K562 (cell line): ENCODE data around the gene SOCS6. TPM values are rescaled to one million over a fixed set of nuclear protein-coding genes. Genes with fewer than 3 reads are reported as not detected.

Source experiments
- ATAC-seq: fragments of 200-7000 bp; cut with Tn5 transposase; 3 replicates; pipeline ENCODE4 v1.9.1; 2020; ENCODE audit warnings: moderate library complexity
- BruUV-seq: library from RNA; stranded (reverse); fragments of 400-500 nt; replicated peaks from 2 replicates; lab custom pipeline; 2021; lab: Mats Ljungman, UMichigan
- CTCF ChIA-PET: fragments of 300-600 bp; formaldehyde crosslinking; extraction: SDS; loops from one replicate; lab custom pipeline; 2021; ENCODE audit warnings: low intra/inter-chr PET ratio; lab: Yijun Ruan, JAX
- POLR2A ChIA-PET: fragments of 300-600, 350-650 bp; sonication (Branson Sonifier 250); formaldehyde crosslinking; extraction: SDS; loops from one replicate; lab custom pipeline; 2021; ENCODE audit warnings: antibody characterized with exemption, inconsistent platforms; lab: Yijun Ruan, JAX
- DNase-seq, 4 experiments: peaks; one replicate each; pipeline versions ENCODE4 v3.0.0 to v3.0.0-alpha.2; 2011 to 2018; ENCODE audit warnings: low spot score in 3 of 4, mixed read lengths in 3 of 4; ENCODE audit errors: extremely low read depth in 1 of 4
- FAIRE-seq: peaks from 2 replicates; lab custom pipeline; 2011; peaks lifted over from hg19 to GRCh38; lab: Jason Lieb, UNC
- H2AFZ ChIP-seq: 2 replicates; pipeline ENCODE4 v1.6.0; 2011; ENCODE audit warnings: low read depth, low read length, control low read depth, inconsistent platforms
- H3K27ac ChIP-seq: fragments of 200-600 bp; 3 replicates; pipeline ENCODE4 v1.8.0; 2011; ENCODE audit warnings: low read depth, mild to moderate bottlenecking, control low read depth, inconsistent platforms, low read length, moderate library complexity, mixed read lengths; ENCODE audit errors: extremely low read depth
- H3K27me3 ChIP-seq, 2 experiments: fragments of 300-600 bp in 1 of 2; 2 replicates in 1 of 2; 3 replicates in 1 of 2; pipeline versions ENCODE4 v1.6.0 to v1.8.0; 2011; ENCODE audit warnings: inconsistent platforms in 2 of 2, low read length in 2 of 2, mild to moderate bottlenecking in 1 of 2, mixed read lengths in 1 of 2, moderate library complexity in 1 of 2; ENCODE audit not compliant: control insufficient read depth in 2 of 2, insufficient read depth in 2 of 2
- H3K36me3 ChIP-seq: fragments of 300-600 bp; 3 replicates; pipeline ENCODE4 v1.8.0; 2011; ENCODE audit warnings: mild to moderate bottlenecking, low read length, inconsistent platforms; ENCODE audit not compliant: control insufficient read depth, insufficient read depth
- H3K4me1 ChIP-seq, 2 experiments: fragments of 200-600 bp in 1 of 2; replicated peaks in 1 of 2; 2 replicates in 1 of 2; 3 replicates in 1 of 2; pipeline versions ENCODE4 v1.5.1 to v1.8.0; 2011; ENCODE audit warnings: inconsistent platforms in 2 of 2, low read length in 2 of 2, mild to moderate bottlenecking in 1 of 2, mixed read lengths in 1 of 2, moderate library complexity in 1 of 2; ENCODE audit not compliant: control insufficient read depth in 2 of 2, insufficient read depth in 2 of 2
- H3K4me2 ChIP-seq: 2 replicates; pipeline ENCODE4 v1.6.1; 2011; ENCODE audit warnings: low read length, control low read depth, inconsistent platforms, mixed read lengths; ENCODE audit not compliant: insufficient read depth
- H3K4me3 ChIP-seq: fragments of 200-600 bp; sonication (generic), shearing (Covaris generic); 2 replicates; pipeline ENCODE4 v1.5.1; 2016; ENCODE audit warnings: control low read depth, inconsistent platforms
- H3K79me2 ChIP-seq: fragments of 200-600 bp; 3 replicates; pipeline ENCODE4 v1.8.0; 2011; ENCODE audit warnings: low read length, inconsistent platforms; ENCODE audit not compliant: control insufficient read depth, insufficient read depth
- H3K9ac ChIP-seq, 2 experiments: 2 replicates each; pipeline versions ENCODE4 v1.6.0 to v1.6.1; 2011; ENCODE audit warnings: low read depth in 2 of 2, low read length in 2 of 2, control low read depth in 1 of 2, inconsistent platforms in 1 of 2, mild to moderate bottlenecking in 1 of 2, mixed read lengths in 1 of 2; ENCODE audit not compliant: insufficient read depth in 1 of 2
- H3K9me1 ChIP-seq: one replicate; pipeline ENCODE4 v1.6.0; 2011; ENCODE audit warnings: inconsistent platforms, mild to moderate bottlenecking, low read length, moderate library complexity; ENCODE audit not compliant: control insufficient read depth, insufficient read depth
- H3K9me3 ChIP-seq: replicated peaks from 2 replicates; pipeline ENCODE4 v1.5.1; 2011; ENCODE audit warnings: low read depth, low read length, inconsistent platforms; ENCODE audit not compliant: control insufficient read depth, insufficient read depth
- H4K20me1 ChIP-seq: replicated peaks from 2 replicates; pipeline ENCODE4 v1.6.1; 2011; ENCODE audit warnings: low read length, inconsistent platforms, mixed read lengths; ENCODE audit not compliant: control insufficient read depth, insufficient read depth
- ARID1B ChIP-seq: fragments of 450-650 bp; IDR thresholded peaks from 2 replicates; pipeline ENCODE4 v1.6.1; 2016; ENCODE audit warnings: antibody characterized with exemption, mild to moderate bottlenecking, inconsistent platforms
- FOXA3 ChIP-seq, 2 experiments: fragments of 450-650 bp in 1 of 2; sonication (generic) in 1 of 2; formaldehyde crosslinking; IDR thresholded peaks in 1 of 2; conservative IDR thresholded peaks in 1 of 2; 2 replicates each; pipeline versions ENCODE4 v1.4.0 to v1.8.0; 2020 to 2022; ENCODE audit warnings: mild to moderate bottlenecking in 2 of 2, missing genetic modification reagents in 1 of 2
- HMGXB4 ChIP-seq: sonication (generic); formaldehyde crosslinking; IDR thresholded peaks from 2 replicates; pipeline ENCODE4 v1.8.1; 2023; ENCODE audit warnings: mild to moderate bottlenecking, missing genetic modification reagents
- KDM4B ChIP-seq, 2 experiments: fragments of 450-650 bp in 1 of 2; sonication (generic) in 1 of 2; IDR thresholded peaks; 2 replicates each; pipeline ENCODE4 v1.6.1; 2016 to 2017; ENCODE audit warnings: borderline replicate concordance in 2 of 2, antibody characterized with exemption in 1 of 2, low read depth in 1 of 2, mild to moderate bottlenecking in 1 of 2
- KLF10 ChIP-seq: fragments of 250-450 bp; sonication (Bioruptor Pico); IDR thresholded peaks from 2 replicates; pipeline ENCODE4 v1.6.1; 2021; ENCODE audit warnings: matching md5 sums
- NCOR1 ChIP-seq: fragments of 450-650 bp; IDR thresholded peaks from 2 replicates; pipeline ENCODE4 v1.6.1; 2016; ENCODE audit warnings: mild to moderate bottlenecking, moderate library complexity
- NFE2 ChIP-seq: IDR thresholded peaks from 2 replicates; pipeline ENCODE4 v1.6.1; 2014; ENCODE audit warnings: antibody characterized with exemption, low read depth
- NR4A1 ChIP-seq, 2 experiments: fragments of 250-450 bp in 1 of 2; fragments of 450-650 bp in 1 of 2; sonication (Bioruptor Pico) in 1 of 2; IDR thresholded peaks; 2 replicates each; pipeline versions ENCODE4 v1.4.0 to v1.6.1; 2016 to 2020; ENCODE audit warnings: mild to moderate bottlenecking in 2 of 2, missing compliant biosample characterization in 1 of 2, missing genetic modification characterization in 1 of 2, moderate library complexity in 1 of 2
- RCOR1 ChIP-seq, 2 experiments: IDR thresholded peaks; 2 replicates each; pipeline ENCODE4 v1.6.1; 2012; ENCODE audit warnings: low read depth in 2 of 2, low read length in 2 of 2, borderline replicate concordance in 1 of 2, improper control_type of control experiment in 1 of 2
- SAFB2 ChIP-seq: fragments of 200-400 bp; formaldehyde crosslinking; IDR thresholded peaks from 2 replicates; pipeline ENCODE4 v1.6.1; 2018; ENCODE audit warnings: borderline replicate concordance, low read length, low read depth, moderate library complexity; ENCODE audit not compliant: severe bottlenecking
- SRF ChIP-seq, 2 experiments: fragments of 250-450, 450-650 bp in 1 of 2; sonication (Bioruptor Pico) in 1 of 2; sonication (generic) in 1 of 2; formaldehyde crosslinking; IDR thresholded peaks; 2 replicates each; pipeline versions ENCODE4 v1.5.0 to v1.5.1; 2020 to 2022; ENCODE audit warnings: mild to moderate bottlenecking in 1 of 2, missing genetic modification reagents in 1 of 2
- STAT5A ChIP-seq: IDR thresholded peaks from 2 replicates; pipeline ENCODE4 v1.6.1; 2012; ENCODE audit warnings: low read length, inconsistent platforms, borderline replicate concordance
- SUPT5H ChIP-seq: fragments of 450-650 bp; IDR thresholded peaks from 2 replicates; pipeline ENCODE4 v1.6.1; 2016
- ZKSCAN1 ChIP-seq: fragments of 150-350 bp; IDR thresholded peaks from 2 replicates; pipeline ENCODE4 v1.6.1; 2016; ENCODE audit warnings: low read depth, low read length
- ZNF232 ChIP-seq: sonication (generic); formaldehyde crosslinking; IDR thresholded peaks from 2 replicates; pipeline ENCODE4 v1.8.0; 2022; ENCODE audit warnings: mild to moderate bottlenecking, missing genetic modification reagents
- WGBS: fragments of 100-300 bp; shearing (Covaris generic); methylation state at CpG from one replicate; pipeline ENCODE4 v1.1.6; 2016; ENCODE audit warnings: low coverage, mixed read lengths; ENCODE audit not compliant: insufficient coverage; ENCODE audit errors: missing lambda C conversion rate; 5-methylcytosine and 5-hydroxymethylcytosine counted together
- in situ Hi-C: fragments of 300-500 bp; cut with MboI; formaldehyde crosslinking; loops from 4 replicates; pipeline ENCODE4 v1.15.0; 2018; ENCODE audit warnings: inconsistent platforms, mixed read lengths
- intact Hi-C: fragments of 100-400 bp; cut with micrococcal nuclease; formaldehyde crosslinking; loops from 2 replicates; pipeline ENCODE4 v1.14.2; 2022
- polyA plus RNA-seq, 8 experiments: library from polyadenylated mRNA; depleted of rRNA in 4 of 8; stranded (reverse) in 5 of 8; unstranded in 3 of 8; fragments of >200 nt; fragmentation: Nextera tagmentation in 2 of 8; fragmentation: Illumina TruSeq in 1 of 8; extraction: Ambion mirVana in 2 of 8; extraction: Trizol in 1 of 8; gene quantifications; 2 replicates each; pipeline versions ENCODE4 v1.2.1 to v1.2.3, GENCODE V29; 2011 to 2014; ENCODE audit warnings: inconsistent platforms in 1 of 8, missing spikeins in 1 of 8
- total RNA-seq, 7 experiments: library from RNA; depleted of rRNA in 6 of 7; stranded (reverse); fragments of >200 nt in 6 of 7; fragmentation: Illumina TruSeq in 2 of 7; extraction: Trizol in 2 of 7; gene quantifications; 2 replicates each; pipeline versions ENCODE4 v1.2.1 to v1.2.3, GENCODE V29; 2011 to 2021; ENCODE audit warnings: low replicate concordance in 1 of 7
- TF ChIP-seq, protein P1 (sequence below): sonication (generic); formaldehyde crosslinking; IDR thresholded peaks from 2 replicates; pipeline ENCODE4 v1.8.0; 2023; ENCODE audit warnings: mild to moderate bottlenecking, missing genetic modification reagents

SOCS6 gene
- total and polyA plus RNA-seq, 9 of the 15 experiments (the other 6 are each of a cell fraction or from before 2014, with no cell fraction given) = 2.5 to 7.1 (median 5.6) TPM

DNA sequence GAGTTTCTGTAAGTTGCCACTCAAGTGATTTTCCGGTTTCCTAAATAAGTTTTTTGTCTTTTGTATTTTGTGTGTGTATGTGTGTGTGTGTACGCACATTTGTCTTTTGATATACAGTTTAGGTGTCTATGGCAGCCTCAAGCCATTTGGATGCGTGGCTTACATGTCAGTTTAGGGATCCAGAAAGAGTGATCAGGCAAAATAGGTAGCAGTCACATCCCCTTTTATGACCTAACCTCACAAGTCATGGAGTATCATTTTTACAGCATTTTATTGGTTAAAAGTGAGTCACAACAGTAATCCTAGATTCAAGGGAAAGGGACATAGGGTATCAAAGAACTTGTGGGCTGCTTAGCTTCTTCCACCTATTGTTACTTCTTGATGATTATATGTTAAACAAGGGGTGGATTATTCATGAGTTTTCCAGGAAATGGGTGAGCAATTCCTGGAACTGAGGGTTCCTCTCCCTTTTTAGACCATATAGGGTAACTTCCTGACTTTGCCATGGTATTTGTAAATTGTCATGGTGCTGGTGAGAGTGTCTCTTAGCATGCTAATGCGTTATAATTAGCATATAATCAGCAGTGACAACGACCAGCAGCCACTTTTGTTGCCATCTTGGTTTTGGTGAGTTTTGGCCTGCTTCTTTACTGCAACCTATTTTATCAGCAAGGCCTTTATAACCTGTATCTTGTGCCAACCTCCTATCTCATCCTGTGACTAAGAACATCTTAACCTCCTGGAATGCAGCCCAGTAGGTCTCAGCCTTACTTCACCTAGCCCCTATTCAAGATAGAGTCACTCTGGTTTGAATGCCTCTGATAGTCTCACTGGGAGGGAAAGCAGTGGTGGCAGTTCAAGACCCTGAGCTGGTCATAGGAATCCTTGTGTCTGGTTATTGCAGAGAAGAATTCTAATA, 8.6 kb upstream of the SOCS6 start:
- no peaks in the 10 kb centered on the region for H3K36me3 ChIP-seq
- no peak overlapping the region for H2AFZ ChIP-seq
- in situ Hi-C loops (no loop called here), intact Hi-C loops (no loop called here)
- H3K4me3 ChIP-seq = no peak overlapping the region
- H3K4me2 ChIP-seq = no peak overlapping the region
- WGBS = 48% methylated on average over 5 of the region's 5 CpGs
- H3K9ac ChIP-seq = no peak overlapping the region
- H3K79me2 ChIP-seq = no peaks in the 10 kb centered on the region
- no TSS peak for BruUV-seq
- FAIRE-seq = no peak
- POLR2A ChIA-PET = no interaction called here
- H4K20me1 ChIP-seq = no peaks in the 10 kb centered on the region
- CTCF ChIA-PET = no interaction called here
- H3K27ac ChIP-seq = peak overlapping the region; percentile 48; the same call in 1 of the 3 replicates
- no peaks in the 10 kb centered on the region for H3K9me1 ChIP-seq
- H3K27me3 ChIP-seq = no peaks in the 10 kb centered on the region
- no peaks in the 10 kb centered on the region; a peak in 2 of 5 replicates for H3K4me1 ChIP-seq
- peak; percentile 27; the same call in 1 of the 3 replicates for ATAC-seq
- 0 out of 2 replicates have a peak, but pooled peaks cover 2% of the 10 kb centered on the region for H3K9me3 ChIP-seq
- peak in 1 of 4 experiments; percentile 41 for DNase-seq
- TF ChIP-seq SRF (CRISPR knock-in tag; IDR thresholded peaks at IDR 0.05) (peak in 1 of 2 experiments; percentile 82; a peak in 1 of 4 replicates), STAT5A (peak; percentile 57), ZKSCAN1 (no peak), KLF10 (CRISPR knock-in tag) (no peak), NFE2 (no peak), ZNF232 (CRISPR knock-in tag) (no peak), HMGXB4 (CRISPR knock-in tag) (no peak), SUPT5H (no peak), SAFB2 (no peak), RCOR1 (IDR thresholded peaks at IDR 0.05; ENCODE audit: borderline replicate concordance in 1 of 2, low read depth in 2 of 2, low read length in 2 of 2) (no peak), KDM4B (IDR thresholded peaks at IDR 0.05; ENCODE audit: borderline replicate concordance in 2 of 2, low read depth in 1 of 2) (no peak), FOXA3 (CRISPR knock-in tag; conservative IDR thresholded peaks at IDR 0.05 in 1 of 2, IDR thresholded peaks at IDR 0.05 in 1 of 2) (no peak), ARID1B (peak; percentile 41; the same call in 1 of the 2 replicates), NR4A1 (CRISPR knock-in tag; IDR thresholded peaks at IDR 0.05) (no peak), NR4A1 (tag; IDR thresholded peaks at IDR 0.05) (no peak), NCOR1 (no peak)
- TF ChIP-seq, protein P1, sequence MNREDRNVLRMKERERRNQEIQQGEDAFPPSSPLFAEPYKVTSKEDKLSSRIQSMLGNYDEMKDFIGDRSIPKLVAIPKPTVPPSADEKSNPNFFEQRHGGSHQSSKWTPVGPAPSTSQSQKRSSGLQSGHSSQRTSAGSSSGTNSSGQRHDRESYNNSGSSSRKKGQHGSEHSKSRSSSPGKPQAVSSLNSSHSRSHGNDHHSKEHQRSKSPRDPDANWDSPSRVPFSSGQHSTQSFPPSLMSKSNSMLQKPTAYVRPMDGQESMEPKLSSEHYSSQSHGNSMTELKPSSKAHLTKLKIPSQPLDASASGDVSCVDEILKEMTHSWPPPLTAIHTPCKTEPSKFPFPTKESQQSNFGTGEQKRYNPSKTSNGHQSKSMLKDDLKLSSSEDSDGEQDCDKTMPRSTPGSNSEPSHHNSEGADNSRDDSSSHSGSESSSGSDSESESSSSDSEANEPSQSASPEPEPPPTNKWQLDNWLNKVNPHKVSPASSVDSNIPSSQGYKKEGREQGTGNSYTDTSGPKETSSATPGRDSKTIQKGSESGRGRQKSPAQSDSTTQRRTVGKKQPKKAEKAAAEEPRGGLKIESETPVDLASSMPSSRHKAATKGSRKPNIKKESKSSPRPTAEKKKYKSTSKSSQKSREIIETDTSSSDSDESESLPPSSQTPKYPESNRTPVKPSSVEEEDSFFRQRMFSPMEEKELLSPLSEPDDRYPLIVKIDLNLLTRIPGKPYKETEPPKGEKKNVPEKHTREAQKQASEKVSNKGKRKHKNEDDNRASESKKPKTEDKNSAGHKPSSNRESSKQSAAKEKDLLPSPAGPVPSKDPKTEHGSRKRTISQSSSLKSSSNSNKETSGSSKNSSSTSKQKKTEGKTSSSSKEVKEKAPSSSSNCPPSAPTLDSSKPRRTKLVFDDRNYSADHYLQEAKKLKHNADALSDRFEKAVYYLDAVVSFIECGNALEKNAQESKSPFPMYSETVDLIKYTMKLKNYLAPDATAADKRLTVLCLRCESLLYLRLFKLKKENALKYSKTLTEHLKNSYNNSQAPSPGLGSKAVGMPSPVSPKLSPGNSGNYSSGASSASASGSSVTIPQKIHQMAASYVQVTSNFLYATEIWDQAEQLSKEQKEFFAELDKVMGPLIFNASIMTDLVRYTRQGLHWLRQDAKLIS (CRISPR knock-in tag) = no peak
